OCI-LY1 (cell line): ENCODE measurements around the gene NIPSNAP2.

ENCODE experiments used
- EZH2 ChIP-seq: fragments of 200-600 bp; sonication (generic), shearing (Covaris generic); IDR thresholded peaks from 2 replicates; pipeline ENCODE4 v1.8.0; 2017; ENCODE audit warnings: borderline replicate concordance, mixed run types, mild to moderate bottlenecking, antibody characterized with exemption, low read length, moderate library complexity, mixed read lengths
- TF ChIP-seq, protein P1 (sequence below): fragments of 200-600 bp; sonication (generic), shearing (Covaris generic); IDR thresholded peaks from 2 replicates; pipeline ENCODE4 v1.5.1; 2017; ENCODE audit warnings: mild to moderate bottlenecking, antibody characterized with exemption, low read length, moderate library complexity, mixed read lengths

- TF ChIP-seq, protein P1, sequence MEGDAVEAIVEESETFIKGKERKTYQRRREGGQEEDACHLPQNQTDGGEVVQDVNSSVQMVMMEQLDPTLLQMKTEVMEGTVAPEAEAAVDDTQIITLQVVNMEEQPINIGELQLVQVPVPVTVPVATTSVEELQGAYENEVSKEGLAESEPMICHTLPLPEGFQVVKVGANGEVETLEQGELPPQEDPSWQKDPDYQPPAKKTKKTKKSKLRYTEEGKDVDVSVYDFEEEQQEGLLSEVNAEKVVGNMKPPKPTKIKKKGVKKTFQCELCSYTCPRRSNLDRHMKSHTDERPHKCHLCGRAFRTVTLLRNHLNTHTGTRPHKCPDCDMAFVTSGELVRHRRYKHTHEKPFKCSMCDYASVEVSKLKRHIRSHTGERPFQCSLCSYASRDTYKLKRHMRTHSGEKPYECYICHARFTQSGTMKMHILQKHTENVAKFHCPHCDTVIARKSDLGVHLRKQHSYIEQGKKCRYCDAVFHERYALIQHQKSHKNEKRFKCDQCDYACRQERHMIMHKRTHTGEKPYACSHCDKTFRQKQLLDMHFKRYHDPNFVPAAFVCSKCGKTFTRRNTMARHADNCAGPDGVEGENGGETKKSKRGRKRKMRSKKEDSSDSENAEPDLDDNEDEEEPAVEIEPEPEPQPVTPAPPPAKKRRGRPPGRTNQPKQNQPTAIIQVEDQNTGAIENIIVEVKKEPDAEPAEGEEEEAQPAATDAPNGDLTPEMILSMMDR, result no peak
- no peak for TF ChIP-seq EZH2
These were observed 6.6 kb downstream of the NIPSNAP2 start for GRCh38 chr7:55970978-55971377.
